Colonic mucosa (tissue), 4 donors: Measurements from ENCODE around the gene ARHGDIB. TPM values are rescaled to one million over a fixed set of nuclear protein-coding genes. Genes with fewer than 3 reads are reported as not detected.
A peak's percentile ranks its signal among the peaks of the same experiment; 100 is the strongest.

ENCODE experiments used
- DNase-seq: peaks from one replicate; pipeline ENCODE4 v3.0.0-alpha.2; 2020
- H3K27ac ChIP-seq: fragments of 200-600 bp; one replicate; pipeline ENCODE4 v1.8.0; 2021
- H3K27me3 ChIP-seq: fragments of 200-600 bp; one replicate; pipeline ENCODE4 v1.8.0; 2021
- H3K36me3 ChIP-seq: fragments of 200-600 bp; one replicate; pipeline ENCODE4 v1.8.0; 2021
- H3K4me1 ChIP-seq: fragments of 200-600 bp; one replicate; pipeline ENCODE4 v1.8.0; 2021; ENCODE audit warnings: mild to moderate bottlenecking
- H3K4me3 ChIP-seq: fragments of 200-600 bp; one replicate; pipeline ENCODE4 v1.8.0; 2021
- H3K9ac ChIP-seq, 2 donors: one replicate each; pipeline ENCODE4 v1.7.0; 2013; ENCODE audit warnings: control low read depth in 2 of 2, low read depth in 2 of 2, low read length in 2 of 2
- H3K9me3 ChIP-seq: fragments of 200-600 bp; one replicate; pipeline ENCODE4 v1.8.0; 2021
- CTCF ChIP-seq: fragments of 200-600 bp; IDR thresholded peaks from one replicate; pipeline ENCODE4 v1.8.0; 2022; ENCODE audit warnings: antibody characterized with exemption, mild to moderate bottlenecking
- intact Hi-C: fragments of 100-400 bp; cut with DNase I; formaldehyde crosslinking; loops from one replicate; pipeline ENCODE4 v1.14.1; 2022
- total RNA-seq, 2 donors: library from RNA; stranded (reverse); fragmentation: NEBNext Ultra II Directional in 1 of 2; extraction: Animal tissue kit (Norgen Biotek cat#: 25700) in 1 of 2; gene quantifications; one replicate each; pipeline ENCODE4 v1.2.1, GENCODE V29; 2021
- donor health status: healthy.
- donor health status: DM: no; HTN: no; CAD: no.
- donor health status: DM: no; HTN: no; CAD: no.

ARHGDIB gene
- total RNA-seq, 2 donors from 2014 or later = 21.5 to 40.8 TPM

GRCh38 chr12:14965221-14965620 lies 3.8 kb upstream of the ARHGDIB start:
- Histone ChIP-seq H3K27me3 (no peaks in the 10 kb centered on the region), H3K9ac (no peak overlapping the region), H3K4me3 (no peak overlapping the region), H3K9me3 (no peaks in the 10 kb centered on the region), H3K4me1 (no peaks in the 10 kb centered on the region), H3K36me3 (no peaks in the 10 kb centered on the region), H3K27ac (no peak overlapping the region)
- no peak for TF ChIP-seq CTCF
- intact Hi-C loops = no loop called here
- no peak for DNase-seq

GRCh38 chr12:14964406-14964805 lies 3.0 kb upstream of the ARHGDIB start:
- intact Hi-C loops = no loop called here
- Histone ChIP-seq H3K27me3 (no peaks in the 10 kb centered on the region), H3K4me3 (no peak overlapping the region), H3K4me1 (no peaks in the 10 kb centered on the region), H3K27ac (no peak overlapping the region), H3K9me3 (no peaks in the 10 kb centered on the region), H3K9ac (no peak overlapping the region), H3K36me3 (no peaks in the 10 kb centered on the region)
- no peak for DNase-seq
- TF ChIP-seq CTCF = no peak

- intact Hi-C loops = no loop called here
- no peak overlapping the region for H3K9ac ChIP-seq
- no peaks in the 10 kb centered on the region for H3K36me3 ChIP-seq
- DNase-seq = no peak
- no peak for TF ChIP-seq CTCF
- H3K27ac ChIP-seq = no peak overlapping the region
- no peaks in the 10 kb centered on the region for H3K4me1 ChIP-seq
- H3K4me3 ChIP-seq = no peak overlapping the region
- H3K27me3 ChIP-seq = no peaks in the 10 kb centered on the region
- no peaks in the 10 kb centered on the region for H3K9me3 ChIP-seq
These were observed 2.1 kb upstream of the ARHGDIB start for GRCh38 chr12:14963520-14963919.

- H3K27ac ChIP-seq = peak overlapping the region; percentile 76
- no peak overlapping the region for H3K4me3 ChIP-seq
- intact Hi-C loops = no loop called here
- no peaks in the 10 kb centered on the region for H3K9me3 ChIP-seq
- no peak for TF ChIP-seq CTCF
- H3K27me3 ChIP-seq = no peaks in the 10 kb centered on the region
- no peak overlapping the region for H3K9ac ChIP-seq
- H3K4me1 ChIP-seq = no peaks in the 10 kb centered on the region
- no peak for DNase-seq
- no peaks in the 10 kb centered on the region for H3K36me3 ChIP-seq
These were observed 1.4 kb upstream of the ARHGDIB start for GRCh38 chr12:14962797-14963196.

GRCh38 chr12:14962153-14962539 lies 745 bp upstream of the ARHGDIB start:
- Histone ChIP-seq H3K27ac (peak overlapping the region; percentile 76), H3K9ac (no peak overlapping the region), H3K36me3 (no peaks in the 10 kb centered on the region), H3K9me3 (no peaks in the 10 kb centered on the region), H3K4me1 (no peaks in the 10 kb centered on the region), H3K4me3 (no peak overlapping the region), H3K27me3 (no peaks in the 10 kb centered on the region)
- intact Hi-C loops = no loop called here
- no peak for TF ChIP-seq CTCF
- no peak for DNase-seq
